HEK293 (cell line): ENCODE measurements around the gene SLPI.

ENCODE experiments used
- CTCF ChIA-PET: fragments of 350-600 bp; formaldehyde crosslinking; extraction: SDS; loops from one replicate; lab custom pipeline; 2021; ENCODE audit warnings: antibody characterized with exemption; lab: Yijun Ruan, JAX
- POLR2A ChIA-PET: fragments of 300-600 bp; formaldehyde crosslinking; extraction: SDS; loops from one replicate; lab custom pipeline; 2020; ENCODE audit warnings: antibody characterized with exemption, inconsistent platforms; lab: Yijun Ruan, JAX
- H3K27ac ChIP-seq: fragments of 200-500 bp; sonication (Bioruptor generic); 2 replicates; pipeline ENCODE4 v1.5.1; 2014; ENCODE audit warnings: low read depth, low read length, control low read depth, inconsistent platforms; ENCODE audit errors: extremely low read depth
- H3K36me3 ChIP-seq, 2 experiments: fragments of 200-500 bp in 1 of 2; sonication (Bioruptor generic) in 1 of 2; 1 replicate in 1 of 2; 2 replicates in 1 of 2; pipeline ENCODE4 v1.5.1; 2014 to 2017; ENCODE audit warnings: inconsistent platforms in 2 of 2, low read length in 2 of 2; ENCODE audit not compliant: control insufficient read depth in 2 of 2, insufficient read depth in 1 of 2
- H3K4me1 ChIP-seq: fragments of 200-500 bp; sonication (Bioruptor generic); 2 replicates; pipeline ENCODE4 v1.5.1; 2014; ENCODE audit warnings: mild to moderate bottlenecking, low read length, inconsistent platforms; ENCODE audit not compliant: control insufficient read depth, insufficient read depth
- H3K4me3 ChIP-seq: 2 replicates; pipeline ENCODE4 v1.5.1; 2011; ENCODE audit warnings: low read depth, mild to moderate bottlenecking, control low read depth, low read length, moderate library complexity
- H3K9me3 ChIP-seq: fragments of 200-500 bp; sonication (Bioruptor generic); 2 replicates; pipeline ENCODE4 v1.5.1; 2014; ENCODE audit warnings: low read depth, low read length, inconsistent platforms; ENCODE audit not compliant: control insufficient read depth, insufficient read depth
- AEBP2 ChIP-seq: fragments of 450-650 bp; formaldehyde crosslinking; IDR thresholded peaks from 2 replicates; pipeline ENCODE4 v1.5.1; 2016; ENCODE audit warnings: missing biosample characterization, missing genetic modification characterization, borderline replicate concordance
- ELK4 ChIP-seq: IDR thresholded peaks from 2 replicates; pipeline ENCODE4 v1.6.1; 2011; ENCODE audit warnings: mild to moderate bottlenecking, low read depth, low read length, borderline replicate concordance
- HOXA7 ChIP-seq: sonication (generic); formaldehyde crosslinking; IDR thresholded peaks from 2 replicates; pipeline ENCODE4 v1.8.1; 2022; ENCODE audit warnings: missing genetic modification reagents, borderline replicate concordance
- PRDM6 ChIP-seq: fragments of 450-650 bp; formaldehyde crosslinking; IDR thresholded peaks from 2 replicates; pipeline ENCODE4 v1.5.1; 2017; ENCODE audit warnings: missing biosample characterization, missing genetic modification characterization
- SCRT2 ChIP-seq: fragments of 450-650 bp; formaldehyde crosslinking; IDR thresholded peaks from 2 replicates; pipeline ENCODE4 v1.5.1; 2016; ENCODE audit warnings: missing biosample characterization, missing genetic modification characterization
- ZBTB1 ChIP-seq: fragments of 450-650 bp; formaldehyde crosslinking; IDR thresholded peaks from 2 replicates; pipeline ENCODE4 v1.5.1; 2016; ENCODE audit warnings: missing biosample characterization, missing genetic modification characterization
- ZFP37 ChIP-seq: fragments of 450-650 bp; formaldehyde crosslinking; IDR thresholded peaks from 2 replicates; pipeline ENCODE4 v1.5.1; 2016; ENCODE audit warnings: missing biosample characterization, missing genetic modification characterization
- ZNF133 ChIP-seq: fragments of 450-650 bp; formaldehyde crosslinking; IDR thresholded peaks from 2 replicates; pipeline ENCODE4 v1.5.1; 2016; ENCODE audit warnings: missing biosample characterization, missing genetic modification characterization
- ZNF175 ChIP-seq: fragments of 450-650 bp; formaldehyde crosslinking; IDR thresholded peaks from 2 replicates; pipeline ENCODE4 v1.5.1; 2016; ENCODE audit warnings: missing biosample characterization, missing genetic modification characterization
- ZNF239 ChIP-seq: fragments of 450-650 bp; formaldehyde crosslinking; IDR thresholded peaks from 2 replicates; pipeline ENCODE4 v1.5.1; 2016; ENCODE audit warnings: missing biosample characterization, missing genetic modification characterization
- ZNF266 ChIP-seq: fragments of 450-650 bp; formaldehyde crosslinking; IDR thresholded peaks from 2 replicates; pipeline ENCODE4 v1.5.1; 2016; ENCODE audit warnings: missing biosample characterization, missing genetic modification characterization, low read depth
- ZNF366 ChIP-seq: fragments of 450-650 bp; formaldehyde crosslinking; conservative IDR thresholded peaks from 2 replicates; pipeline ENCODE4 v1.5.1; 2016; ENCODE audit warnings: missing biosample characterization, missing genetic modification characterization
- ZNF416 ChIP-seq: fragments of 450-650 bp; formaldehyde crosslinking; IDR thresholded peaks from 2 replicates; pipeline ENCODE4 v1.5.1; 2016; ENCODE audit warnings: missing biosample characterization, missing genetic modification characterization
- ZNF549 ChIP-seq: fragments of 450-650 bp; IDR thresholded peaks from 2 replicates; pipeline ENCODE4 v1.5.1; 2018; ENCODE audit warnings: missing biosample characterization, missing genetic modification characterization, mild to moderate bottlenecking, inconsistent platforms, moderate library complexity
- TF ChIP-seq, protein P1 (sequence below): fragments of 450-650 bp; formaldehyde crosslinking; IDR thresholded peaks from 2 replicates; pipeline ENCODE4 v1.5.1; 2016; ENCODE audit warnings: missing biosample characterization, missing genetic modification characterization, low read depth

Gene SLPI

GRCh38 chr20:45247865-45248264 lies 6.5 kb downstream of the SLPI start:
- ChIA-PET CTCF (no interaction called here), POLR2A (no interaction called here)
- TF ChIP-seq ELK4 (no peak), PRDM6 (tag by site-specific recombination) (peak; percentile 18; the same call in 1 of the 2 replicates)
- Histone ChIP-seq H3K4me1 (peaks cover 23% of the 10 kb centered on the region), H3K27ac (no peak overlapping the region), H3K4me3 (no peak overlapping the region), H3K9me3 (no peaks in the 10 kb centered on the region), H3K36me3 (no peaks in the 10 kb centered on the region)

DNA sequence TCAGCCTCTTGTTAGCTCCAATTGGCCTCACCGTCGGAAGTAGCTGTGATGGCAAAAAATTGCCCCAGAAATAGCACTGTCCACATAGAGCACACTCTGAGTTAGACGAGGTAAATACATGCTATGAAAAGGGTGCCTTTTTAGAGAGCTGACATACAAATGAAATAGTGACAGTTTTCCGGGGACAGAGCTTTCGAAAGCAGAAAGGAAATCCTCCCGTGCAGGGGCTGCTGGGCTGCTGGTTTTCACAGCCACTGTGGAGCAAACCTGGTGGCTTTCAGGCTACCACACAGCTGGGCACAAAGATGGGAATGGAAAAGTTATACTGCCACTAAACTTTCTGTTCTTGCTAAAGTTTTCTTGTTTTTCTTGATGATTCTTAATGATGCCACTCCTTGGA lies 8.3 kb downstream of the SLPI start:
- no peaks in the 10 kb centered on the region for H3K36me3 ChIP-seq
- TF ChIP-seq ZNF416 (tag by site-specific recombination), result no peak
- no peak for TF ChIP-seq ZNF266 (tag by site-specific recombination)
- TF ChIP-seq, protein P1, sequence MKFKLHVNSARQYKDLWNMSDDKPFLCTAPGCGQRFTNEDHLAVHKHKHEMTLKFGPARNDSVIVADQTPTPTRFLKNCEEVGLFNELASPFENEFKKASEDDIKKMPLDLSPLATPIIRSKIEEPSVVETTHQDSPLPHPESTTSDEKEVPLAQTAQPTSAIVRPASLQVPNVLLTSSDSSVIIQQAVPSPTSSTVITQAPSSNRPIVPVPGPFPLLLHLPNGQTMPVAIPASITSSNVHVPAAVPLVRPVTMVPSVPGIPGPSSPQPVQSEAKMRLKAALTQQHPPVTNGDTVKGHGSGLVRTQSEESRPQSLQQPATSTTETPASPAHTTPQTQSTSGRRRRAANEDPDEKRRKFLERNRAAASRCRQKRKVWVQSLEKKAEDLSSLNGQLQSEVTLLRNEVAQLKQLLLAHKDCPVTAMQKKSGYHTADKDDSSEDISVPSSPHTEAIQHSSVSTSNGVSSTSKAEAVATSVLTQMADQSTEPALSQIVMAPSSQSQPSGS (tag by site-specific recombination), result no peak
- TF ChIP-seq AEBP2 (tag by site-specific recombination), result no peak
- no peak for TF ChIP-seq ZNF549 (tag by site-specific recombination)
- no peak for TF ChIP-seq ZBTB1 (tag by site-specific recombination)
- TF ChIP-seq ZNF175 (tag by site-specific recombination), result no peak
- TF ChIP-seq ZFP37 (tag by site-specific recombination), result no peak
- POLR2A ChIA-PET, result no interaction called here
- H3K4me1 ChIP-seq, result peaks cover 23% of the 10 kb centered on the region
- CTCF ChIA-PET, result interaction anchor here (0.5 to 2.9 kb wide), 6 partner anchors 8 to 48 kb away, joined by 4 to 15 read pairs (median 4); partner anchors contain the start of gene SLPI
- H3K27ac ChIP-seq, result no peak overlapping the region
- no peaks in the 10 kb centered on the region for H3K9me3 ChIP-seq
- H3K4me3 ChIP-seq, result no peak overlapping the region

DNA sequence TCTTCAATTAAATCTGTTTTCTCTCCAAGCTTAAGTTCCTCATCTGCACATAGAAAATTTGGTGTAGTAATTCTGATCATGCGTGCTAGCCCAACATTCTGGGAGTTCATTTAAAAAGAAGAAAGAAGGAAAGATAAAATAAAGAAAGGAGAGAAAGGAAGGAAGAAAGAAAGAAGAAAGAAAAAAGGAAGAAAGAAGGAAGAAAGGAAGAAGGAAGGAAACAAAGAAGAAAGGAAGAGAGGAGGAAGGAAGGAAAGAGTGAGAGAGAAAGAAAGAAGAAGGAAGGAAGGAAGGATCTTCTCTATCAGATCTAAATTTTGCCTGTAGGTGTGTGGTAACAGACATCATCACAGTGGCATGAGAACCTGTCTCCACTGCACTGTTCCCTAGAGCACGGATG lies 16.2 kb downstream of the SLPI start:
- TF ChIP-seq ZNF366 (tag by site-specific recombination), result peak; percentile 86
- no peak for TF ChIP-seq HOXA7 (CRISPR knock-in tag)
- Histone ChIP-seq H3K27ac (no peak overlapping the region), H3K4me1 (no peaks in the 10 kb centered on the region), H3K36me3 (no peaks in the 10 kb centered on the region), H3K4me3 (no peak overlapping the region), H3K9me3 (no peaks in the 10 kb centered on the region)
- CTCF ChIA-PET, result interaction anchor here (0.7 kb wide), 1 partner anchor 477 kb away, joined by 8 read pairs; no protein-coding TSS in a partner anchor
- POLR2A ChIA-PET, result interaction anchor here (0.6 kb wide), 1 partner anchor 13 kb away, joined by 4 read pairs; no protein-coding TSS in a partner anchor

DNA sequence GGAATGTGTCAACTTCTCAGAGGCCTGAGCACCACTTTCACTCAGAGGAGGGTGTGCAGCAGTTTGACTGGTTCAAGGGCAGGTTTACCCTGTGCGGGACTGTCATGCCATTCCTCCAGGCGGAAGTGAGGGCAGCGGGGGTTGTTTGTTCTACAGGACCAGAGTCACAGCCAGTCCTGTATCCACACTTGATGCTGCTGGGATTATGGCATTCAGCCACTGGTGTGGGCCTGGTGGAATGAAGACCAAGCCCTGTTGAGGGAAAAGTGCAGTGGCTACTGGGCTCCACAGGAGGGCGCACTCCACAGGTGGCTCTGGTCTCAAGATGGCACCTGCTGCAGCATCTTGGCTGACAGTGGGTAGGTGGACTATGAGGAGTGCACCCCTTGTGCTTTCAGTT lies 18.4 kb downstream of the SLPI start:
- Histone ChIP-seq H3K4me3 (no peak overlapping the region), H3K27ac (no peak overlapping the region), H3K9me3 (no peaks in the 10 kb centered on the region), H3K4me1 (no peaks in the 10 kb centered on the region), H3K36me3 (no peaks in the 10 kb centered on the region)
- ChIA-PET POLR2A (no interaction called here), CTCF (interaction anchor here (1.0 to 1.2 kb wide), 2 partner anchors 10 to 55 kb away, joined by 3 to 4 read pairs; no protein-coding TSS in a partner anchor)
- peak; percentile 55 for TF ChIP-seq SCRT2 (tag by site-specific recombination)
- no peak for TF ChIP-seq ZNF133
- no peak for TF ChIP-seq ZNF239 (tag by site-specific recombination)
